ENCODE measurements around the gene HES2. TPM values are rescaled to one million over a fixed set of nuclear protein-coding genes. Genes with fewer than 3 reads are reported as not detected.

The HES2 gene
- total and polyA plus RNA-seq, 9 of the 15 experiments (the other 6 are each of a cell fraction or from before 2014, with no cell fraction given) = 0.05 to 0.18 (median 0.07) TPM; not detected in 4

GRCh38 chr1:6435129-6435528 is 15.4 kb upstream of the HES2 start (continued):
- TF ChIP-seq ZNF3 (CRISPR knock-in tag; IDR thresholded peaks at IDR 0.05) (no peak), FUS (optimal IDR thresholded peaks at IDR 0.05; ENCODE audit: low read depth, low read length) (no peak), CTCF (IDR thresholded peaks at IDR 0.05 in 2 of 3, conservative IDR thresholded peaks at IDR 0.05 in 1 of 3; ENCODE audit: insufficient read depth in 2 of 3, low read depth in 1 of 3, low read length in 3 of 3) (no peak), SIN3B (IDR thresholded peaks at IDR 0.05; ENCODE audit: low read depth) (no peak)

- no peak overlapping the region for H3K27ac ChIP-seq (ENCODE audit: extremely low read depth, low read depth, low read length)
- BruUV-seq (replicated peaks) = no TSS peak
- intact Hi-C loops (cut with micrococcal nuclease) (no loop called here), in situ Hi-C loops (cut with MboI) (no loop called here)
- no peak overlapping the region for H3K4me3 ChIP-seq
- H3K9me1 ChIP-seq (ENCODE audit: control insufficient read depth, insufficient read depth, low read length) = no peaks in the 10 kb centered on the region
- H3K9ac ChIP-seq (ENCODE audit: insufficient read depth in 1 of 2, low read depth in 2 of 2, low read length in 2 of 2) = no peak overlapping the region
- no peak overlapping the region for H3K4me2 ChIP-seq (ENCODE audit: insufficient read depth, low read length)
- no peaks in the 10 kb centered on the region for H3K9me3 ChIP-seq (replicated peaks; ENCODE audit: control insufficient read depth, insufficient read depth, low read depth, low read length)
- no peak for DNase-seq (ENCODE audit: extremely low read depth in 1 of 4, low spot score in 3 of 4)
- WGBS (ENCODE audit: insufficient coverage, low coverage, missing lambda C conversion rate) = 12% methylated on average over 5 of the region's 5 CpGs
- no peaks in the 10 kb centered on the region for H3K36me3 ChIP-seq (ENCODE audit: control insufficient read depth, insufficient read depth, low read length)
- peaks cover 10 to 31% of the 10 kb centered on the region in 2 experiments; a peak in 4 of 5 replicates for H3K4me1 ChIP-seq (replicated peaks in 1 of 2; ENCODE audit: control insufficient read depth in 2 of 2, insufficient read depth in 2 of 2, low read length in 2 of 2)
- TF ChIP-seq MTA1 (IDR thresholded peaks at IDR 0.05; ENCODE audit: borderline replicate concordance) (no peak), JUN (IDR thresholded peaks at IDR 0.05; ENCODE audit: borderline replicate concordance, low read depth, low read length) (no peak), JUN (CRISPR knock-in tag; IDR thresholded peaks at IDR 0.05; ENCODE audit: borderline replicate concordance) (no peak), CBFA2T3 (IDR thresholded peaks at IDR 0.05) (no peak), ZNF449 (CRISPR knock-in tag; IDR thresholded peaks at IDR 0.05) (no peak), STAT5B (CRISPR knock-in tag; IDR thresholded peaks at IDR 0.05) (no peak), STAT6 (CRISPR knock-in tag; IDR thresholded peaks at IDR 0.05) (no peak), ZNF146 (CRISPR knock-in tag; IDR thresholded peaks at IDR 0.05; ENCODE audit: unreplicated experiment) (no peak), GABPA (tag; conservative IDR thresholded peaks at IDR 0.05; ENCODE audit: low read depth) (no peak), ZKSCAN1 (IDR thresholded peaks at IDR 0.05; ENCODE audit: low read depth, low read length) (no peak), ZNF431 (CRISPR knock-in tag; IDR thresholded peaks at IDR 0.05) (no peak), ZNF778 (CRISPR knock-in tag; IDR thresholded peaks at IDR 0.05) (no peak)
- no peak for FAIRE-seq
- H3K79me2 ChIP-seq (ENCODE audit: control insufficient read depth, insufficient read depth, low read length) = no peaks in the 10 kb centered on the region
- POLR2A ChIA-PET = no interaction called here
- no peak overlapping the region for H2AFZ ChIP-seq (ENCODE audit: low read depth, low read length)
- ATAC-seq = no peak
- peaks cover 29% of the 10 kb centered on the region for H4K20me1 ChIP-seq (replicated peaks; ENCODE audit: control insufficient read depth, insufficient read depth, low read length)
- CTCF ChIA-PET (ENCODE audit: low intra/inter-chr PET ratio) = no interaction called here
- peaks cover 5 to 44% of the 10 kb centered on the region in 2 experiments; a peak in 4 of 5 replicates for H3K27me3 ChIP-seq (ENCODE audit: control insufficient read depth in 2 of 2, insufficient read depth in 2 of 2, low read length in 2 of 2)
Measured at GRCh38 chr1:6434186-6434585, 14.5 kb upstream of the HES2 start.

All from K562 (cell line).